ENCODE measurements around the gene CAMTA1. TPM values are rescaled to one million over a fixed set of nuclear protein-coding genes. Genes with fewer than 3 reads are reported as not detected.

CAMTA1 gene
- polyA plus RNA-seq, 3 donors from 2014 or later, result 52.7 to 89.0 (median 71.0) TPM

- Mint-ChIP-seq H3K9me3 (no peaks in the 10 kb centered on the region), H3K4me1 (peaks cover 0 to 1% of the 10 kb centered on the region in 2 donors), H3K27ac (no peak overlapping the region), H3K36me3 (no peaks in the 10 kb centered on the region), H3K4me3 (no peak overlapping the region), H3K27me3 (ENCODE audit: low read depth in 3 of 3) (peaks cover 1 to 7% (median 1%) of the 10 kb centered on the region in 3 donors)
- DNase-seq, result no peak
Measured at GRCh38 chr1:7634546-7635240, 849.4 kb downstream of the CAMTA1 start.

- no peak overlapping the region for H3K4me3 Mint-ChIP-seq
- peaks cover 1 to 9% (median 1%) of the 10 kb centered on the region in 3 donors for H3K27me3 Mint-ChIP-seq (ENCODE audit: low read depth in 3 of 3)
- H3K9me3 Mint-ChIP-seq, result no peaks in the 10 kb centered on the region
- peaks cover 0 to 1% of the 10 kb centered on the region in 2 donors for H3K4me1 Mint-ChIP-seq
- peak overlapping the region in 1 of 6 donors; percentile 3 for H3K27ac Mint-ChIP-seq
- no peaks in the 10 kb centered on the region for H3K36me3 Mint-ChIP-seq
- no peak for DNase-seq
Measured at GRCh38 chr1:7636795-7637526, 851.7 kb downstream of the CAMTA1 start.

GRCh38 chr1:7638078-7638477, 852.8 kb downstream of the CAMTA1 start:
- Mint-ChIP-seq H3K9me3 (no peaks in the 10 kb centered on the region), H3K27ac (no peak overlapping the region), H3K4me1 (peaks cover 0 to 1% of the 10 kb centered on the region in 2 donors), H3K4me3 (no peak overlapping the region), H3K36me3 (no peaks in the 10 kb centered on the region), H3K27me3 (ENCODE audit: low read depth in 3 of 3) (peaks cover 1 to 9% (median 1%) of the 10 kb centered on the region in 3 donors)
- no peak for DNase-seq

- DNase-seq, result no peak
- Mint-ChIP-seq H3K4me1 (no peaks in the 10 kb centered on the region), H3K9me3 (no peaks in the 10 kb centered on the region), H3K4me3 (no peak overlapping the region), H3K27ac (no peak overlapping the region), H3K36me3 (no peaks in the 10 kb centered on the region), H3K27me3 (ENCODE audit: low read depth in 3 of 3) (peaks cover under 1 to 5% (median 1%) of the 10 kb centered on the region in 3 donors)
Measured at GRCh38 chr1:7639435-7640131, 854.3 kb downstream of the CAMTA1 start.

GRCh38 chr1:7640350-7640749, 855.1 kb downstream of the CAMTA1 start:
- H3K36me3 Mint-ChIP-seq, result no peaks in the 10 kb centered on the region
- no peak overlapping the region for H3K4me3 Mint-ChIP-seq
- no peaks in the 10 kb centered on the region for H3K9me3 Mint-ChIP-seq
- no peak for DNase-seq
- H3K4me1 Mint-ChIP-seq, result no peaks in the 10 kb centered on the region
- peaks cover 0 to 5% (median 0%) of the 10 kb centered on the region in 3 donors for H3K27me3 Mint-ChIP-seq (ENCODE audit: low read depth in 3 of 3)
- no peak overlapping the region for H3K27ac Mint-ChIP-seq

- Mint-ChIP-seq H3K4me1 (no peaks in the 10 kb centered on the region), H3K27me3 (ENCODE audit: low read depth in 3 of 3) (peaks cover 0 to 5% (median 0%) of the 10 kb centered on the region in 3 donors), H3K27ac (no peak overlapping the region), H3K9me3 (no peaks in the 10 kb centered on the region), H3K4me3 (no peak overlapping the region), H3K36me3 (no peaks in the 10 kb centered on the region)
- DNase-seq, result no peak
Measured at GRCh38 chr1:7640920-7641585, 855.8 kb downstream of the CAMTA1 start.

- Mint-ChIP-seq H3K4me3 (no peak overlapping the region), H3K27me3 (ENCODE audit: low read depth in 3 of 3) (peaks cover 0 to 4% (median 1%) of the 10 kb centered on the region in 3 donors), H3K36me3 (no peaks in the 10 kb centered on the region), H3K27ac (no peak overlapping the region), H3K4me1 (peaks cover 0 to 3% of the 10 kb centered on the region in 2 donors), H3K9me3 (no peaks in the 10 kb centered on the region)
- DNase-seq, result no peak
Measured at GRCh38 chr1:7641587-7642417, 856.5 kb downstream of the CAMTA1 start.

GRCh38 chr1:7642418-7642704, 857.1 kb downstream of the CAMTA1 start:
- DNase-seq, result no peak
- Mint-ChIP-seq H3K4me1 (peaks cover 0 to 4% of the 10 kb centered on the region in 2 donors), H3K4me3 (no peak overlapping the region), H3K27ac (no peak overlapping the region), H3K36me3 (no peaks in the 10 kb centered on the region), H3K27me3 (ENCODE audit: low read depth in 3 of 3) (peaks cover 0 to 4% (median 1%) of the 10 kb centered on the region in 3 donors), H3K9me3 (no peaks in the 10 kb centered on the region)

GRCh38 chr1:7642781-7643529, 857.7 kb downstream of the CAMTA1 start:
- Mint-ChIP-seq H3K36me3 (no peaks in the 10 kb centered on the region), H3K9me3 (no peaks in the 10 kb centered on the region), H3K27me3 (ENCODE audit: low read depth in 3 of 3) (peaks cover 0 to 4% (median 1%) of the 10 kb centered on the region in 3 donors), H3K4me3 (no peak overlapping the region), H3K27ac (no peak overlapping the region), H3K4me1 (peaks cover 0 to 4% of the 10 kb centered on the region in 2 donors)
- DNase-seq, result no peak

- peaks cover 0 to 4% of the 10 kb centered on the region in 2 donors for H3K4me1 Mint-ChIP-seq
- no peak for DNase-seq
- no peak overlapping the region for H3K27ac Mint-ChIP-seq
- no peak overlapping the region for H3K4me3 Mint-ChIP-seq
- H3K27me3 Mint-ChIP-seq (ENCODE audit: low read depth in 3 of 3), result peaks cover 1 to 4% (median 2%) of the 10 kb centered on the region in 3 donors
- H3K36me3 Mint-ChIP-seq, result no peaks in the 10 kb centered on the region
- no peaks in the 10 kb centered on the region for H3K9me3 Mint-ChIP-seq
Measured at GRCh38 chr1:7643530-7643929, 858.3 kb downstream of the CAMTA1 start.

GRCh38 chr1:7644086-7644485, 858.8 kb downstream of the CAMTA1 start:
- no peak for DNase-seq
- Mint-ChIP-seq H3K36me3 (no peaks in the 10 kb centered on the region), H3K27me3 (ENCODE audit: low read depth in 3 of 3) (peaks cover 1 to 4% (median 2%) of the 10 kb centered on the region in 3 donors), H3K9me3 (no peaks in the 10 kb centered on the region), H3K4me3 (no peak overlapping the region), H3K4me1 (peaks cover 0 to 4% of the 10 kb centered on the region in 2 donors), H3K27ac (no peak overlapping the region)

GRCh38 chr1:7644961-7645750, 859.9 kb downstream of the CAMTA1 start:
- no peak for DNase-seq
- Mint-ChIP-seq H3K4me1 (peaks cover 0 to 4% of the 10 kb centered on the region in 2 donors), H3K9me3 (no peaks in the 10 kb centered on the region), H3K27me3 (ENCODE audit: low read depth in 3 of 3) (peaks cover 2 to 4% (median 3%) of the 10 kb centered on the region in 3 donors), H3K36me3 (no peaks in the 10 kb centered on the region), H3K4me3 (no peak overlapping the region), H3K27ac (no peak overlapping the region)

Measured in immature natural killer cell (primary cell).